ENCODE measurements around the gene HYI.

HYI gene

GRCh38 chr1:43444151-43444828, 9.4 kb downstream of the HYI start:
- DNase-seq (ENCODE audit: low read depth): no peak
- TF ChIP-seq, protein P1, sequence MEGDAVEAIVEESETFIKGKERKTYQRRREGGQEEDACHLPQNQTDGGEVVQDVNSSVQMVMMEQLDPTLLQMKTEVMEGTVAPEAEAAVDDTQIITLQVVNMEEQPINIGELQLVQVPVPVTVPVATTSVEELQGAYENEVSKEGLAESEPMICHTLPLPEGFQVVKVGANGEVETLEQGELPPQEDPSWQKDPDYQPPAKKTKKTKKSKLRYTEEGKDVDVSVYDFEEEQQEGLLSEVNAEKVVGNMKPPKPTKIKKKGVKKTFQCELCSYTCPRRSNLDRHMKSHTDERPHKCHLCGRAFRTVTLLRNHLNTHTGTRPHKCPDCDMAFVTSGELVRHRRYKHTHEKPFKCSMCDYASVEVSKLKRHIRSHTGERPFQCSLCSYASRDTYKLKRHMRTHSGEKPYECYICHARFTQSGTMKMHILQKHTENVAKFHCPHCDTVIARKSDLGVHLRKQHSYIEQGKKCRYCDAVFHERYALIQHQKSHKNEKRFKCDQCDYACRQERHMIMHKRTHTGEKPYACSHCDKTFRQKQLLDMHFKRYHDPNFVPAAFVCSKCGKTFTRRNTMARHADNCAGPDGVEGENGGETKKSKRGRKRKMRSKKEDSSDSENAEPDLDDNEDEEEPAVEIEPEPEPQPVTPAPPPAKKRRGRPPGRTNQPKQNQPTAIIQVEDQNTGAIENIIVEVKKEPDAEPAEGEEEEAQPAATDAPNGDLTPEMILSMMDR (conservative IDR thresholded peaks at IDR 0.05; ENCODE audit: low read depth, low read length): no peak
- H3K4me3 ChIP-seq (ENCODE audit: low read depth, low read length): no peak overlapping the region

- H3K4me3 ChIP-seq (ENCODE audit: low read depth, low read length): no peak overlapping the region
- no peak for DNase-seq (ENCODE audit: low read depth)
- TF ChIP-seq, protein P1 (conservative IDR thresholded peaks at IDR 0.05; ENCODE audit: low read depth, low read length): no peak
Measured at GRCh38 chr1:43443197-43443946, 10.4 kb downstream of the HYI start.

GRCh38 chr1:43442756-43443155, 11.0 kb downstream of the HYI start:
- DNase-seq (ENCODE audit: low read depth): no peak
- TF ChIP-seq, protein P1 (conservative IDR thresholded peaks at IDR 0.05; ENCODE audit: low read depth, low read length): no peak
- no peak overlapping the region for H3K4me3 ChIP-seq (ENCODE audit: low read depth, low read length)

GRCh38 chr1:43441894-43442637, 11.7 kb downstream of the HYI start:
- DNase-seq (ENCODE audit: low read depth): no peak
- H3K4me3 ChIP-seq (ENCODE audit: low read depth, low read length): no peak overlapping the region
- TF ChIP-seq, protein P1 (conservative IDR thresholded peaks at IDR 0.05; ENCODE audit: low read depth, low read length): no peak

GRCh38 chr1:43441166-43441893, 12.4 kb downstream of the HYI start:
- no peak overlapping the region for H3K4me3 ChIP-seq (ENCODE audit: low read depth, low read length)
- TF ChIP-seq, protein P1 (conservative IDR thresholded peaks at IDR 0.05; ENCODE audit: low read depth, low read length): no peak
- DNase-seq (ENCODE audit: low read depth): no peak

GRCh38 chr1:43440358-43440757, 13.4 kb downstream of the HYI start:
- DNase-seq (ENCODE audit: low read depth): no peak
- H3K4me3 ChIP-seq (ENCODE audit: low read depth, low read length): no peak overlapping the region
- TF ChIP-seq, protein P1 (conservative IDR thresholded peaks at IDR 0.05; ENCODE audit: low read depth, low read length): no peak

All from choroid plexus epithelial cell (primary cell).